ENCODE measurements around the gene VAMP4. TPM values are rescaled to one million over a fixed set of nuclear protein-coding genes. Genes with fewer than 3 reads are reported as not detected.

Gene VAMP4, protein sequence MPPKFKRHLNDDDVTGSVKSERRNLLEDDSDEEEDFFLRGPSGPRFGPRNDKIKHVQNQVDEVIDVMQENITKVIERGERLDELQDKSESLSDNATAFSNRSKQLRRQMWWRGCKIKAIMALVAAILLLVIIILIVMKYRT
- 16.6 and 16.9 TPM in 2 replicates for total RNA-seq

DNA sequence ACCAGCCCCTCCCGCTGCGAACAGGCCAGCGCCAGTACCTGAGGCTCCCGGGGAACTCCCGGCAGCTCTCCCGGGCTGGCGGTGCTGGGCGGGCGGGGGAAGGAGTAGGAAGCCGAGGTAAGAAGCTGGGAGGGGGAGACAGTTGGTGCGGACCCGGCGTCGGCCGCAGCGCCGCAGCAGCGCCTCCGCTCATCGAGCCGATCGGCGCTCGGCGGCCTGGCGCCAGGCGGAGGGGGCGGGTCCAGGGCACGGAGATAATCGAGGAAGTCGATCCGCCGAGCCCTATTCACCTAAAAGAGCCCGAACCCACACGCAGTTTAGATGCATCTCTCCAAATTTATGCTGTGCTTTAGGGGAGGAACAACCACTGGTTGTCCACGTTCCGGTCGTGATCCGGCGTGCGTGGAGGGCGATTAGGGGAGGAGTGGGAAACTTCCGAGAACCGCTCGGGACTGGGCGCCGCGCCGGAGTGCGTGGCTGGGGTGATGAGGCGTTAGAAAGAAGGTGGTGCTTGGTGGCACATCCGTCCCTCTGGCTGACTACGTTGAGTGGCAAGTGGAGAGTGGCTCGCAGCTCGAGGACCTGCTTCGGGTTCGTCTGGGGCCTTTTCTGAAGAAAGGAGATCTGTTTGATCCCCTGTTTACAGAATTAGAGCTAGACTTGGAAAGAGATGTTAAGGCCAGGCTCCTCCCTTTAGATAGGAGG, at the start of gene VAMP4:
TSS of gene VAMP4 (minus strand) at position 194 of the 705 bp plus-strand sequence. CDS start 3,651 bp downstream, outside the sequence.

DNA sequence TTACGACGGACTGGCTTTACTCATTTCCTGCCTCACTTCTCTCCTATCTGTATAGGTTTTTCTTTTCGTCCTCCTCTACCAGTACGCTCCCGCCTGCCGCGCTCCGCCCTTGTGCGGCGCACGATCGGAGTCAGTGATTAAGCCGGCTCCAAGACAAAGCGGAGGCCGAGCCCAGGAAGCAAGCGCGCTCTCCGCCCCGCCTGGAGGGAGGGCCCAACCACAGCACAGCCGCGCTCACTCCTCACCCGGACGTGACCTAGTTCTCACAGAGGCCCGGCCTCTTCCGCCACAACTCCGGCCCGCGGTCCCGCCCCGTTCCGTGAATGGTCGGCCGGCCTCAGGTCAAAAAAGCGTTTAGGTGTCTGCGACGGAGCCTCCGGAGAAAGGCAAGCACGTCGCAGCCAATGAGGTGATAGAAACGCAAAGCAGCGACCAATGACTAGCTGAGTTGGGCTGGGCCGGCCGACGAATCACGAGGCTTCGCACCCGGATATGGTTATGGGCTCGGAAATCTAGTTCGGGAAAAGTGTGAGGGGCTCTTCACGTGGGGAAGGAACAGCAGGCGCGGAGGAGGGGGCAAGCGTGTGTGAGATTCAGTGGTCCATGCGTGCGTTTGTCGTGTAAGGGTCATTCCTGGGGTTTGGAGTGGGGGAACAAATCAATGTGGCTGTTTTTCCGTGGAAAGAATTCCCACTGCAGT, 39.5 kb upstream of the VAMP4 start, which contains the start of gene METTL13:
TSS of gene METTL13 (plus strand) at position 485 of the 700 bp plus-strand sequence. CDS start 308 bp downstream, outside the sequence.

DNA sequence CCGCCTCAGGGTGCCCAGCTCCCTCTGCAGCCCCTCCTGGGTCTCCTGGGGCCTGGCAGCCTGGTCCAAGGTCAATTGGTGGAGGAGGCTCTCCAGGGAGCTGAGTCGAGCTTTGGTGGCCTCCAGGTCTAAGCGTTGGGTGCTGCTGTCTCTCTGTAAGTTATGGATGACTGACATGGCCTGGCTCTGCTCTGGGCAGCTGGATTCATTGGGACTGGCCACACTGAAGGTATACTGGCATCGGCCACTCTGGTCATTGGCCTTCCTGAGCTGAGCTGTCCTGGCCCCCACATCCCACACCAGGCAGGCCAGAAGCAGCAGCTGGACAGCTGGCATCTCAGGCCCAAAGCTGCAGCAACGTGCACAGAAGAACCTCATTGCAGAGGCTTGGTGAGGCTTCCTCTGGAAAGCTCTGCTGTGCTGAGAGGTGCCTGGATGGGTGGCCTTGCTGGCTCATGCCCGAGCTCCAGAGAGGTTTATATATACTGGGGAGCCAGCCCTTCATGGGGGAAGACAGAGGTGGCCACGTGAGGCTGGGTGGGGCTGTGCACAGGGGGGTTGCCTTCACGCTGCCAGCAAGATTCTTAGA, 89.5 kb downstream of the VAMP4 start, which contains the start of gene MYOC:
TSS of gene MYOC (minus strand) at position 455 of the 589 bp plus-strand sequence. CDS start at position 378, 77 bp downstream.

Small RNA genes within 50 kb of the gene (small RNA-seq; reads per million reads assigned to genes)
- not detected for gene RF00601

Other genes starting within 250 kb of the VAMP4 start
- 0.13 TPM in 1 of 2 replicates, not detected in the other for gene MYOCOS, start 119.8 kb downstream of the VAMP4 start, total RNA-seq
- gene MYOC, start 89.4 kb downstream of the VAMP4 start, total RNA-seq = 2.8 and 4.7 TPM in 2 replicates
- gene METTL13, start 39.6 kb upstream of the VAMP4 start, total RNA-seq = 16.2 and 18.5 TPM in 2 replicates
- gene DNM3, start 99.4 kb upstream of the VAMP4 start, total RNA-seq = 2.4 and 3.8 TPM in 2 replicates